Measurements from ENCODE around the gene OR2T6. TPM values are rescaled to one million over a fixed set of nuclear protein-coding genes. Genes with fewer than 3 reads are reported as not detected.

Gene OR2T6
- total RNA-seq, 1 experiment from 2014 or later = not detected

DNA sequence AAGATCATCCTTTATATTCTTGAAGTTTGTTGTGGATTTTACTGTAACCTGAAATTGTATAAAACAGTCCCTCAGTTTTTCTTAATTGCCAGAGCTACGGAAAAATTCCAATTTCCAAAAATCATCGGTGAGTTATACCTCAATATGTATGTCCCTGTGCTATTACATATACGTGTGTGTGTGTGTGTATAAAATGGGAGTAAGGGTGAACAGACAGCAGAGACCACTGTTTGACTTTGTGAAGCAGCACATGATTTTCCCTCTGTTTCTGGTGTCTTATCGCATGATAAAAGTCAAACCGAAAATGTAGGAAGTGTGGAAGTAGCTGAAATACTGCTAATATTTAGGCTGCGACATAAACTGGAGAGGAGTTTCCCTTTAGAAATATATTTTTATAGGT, 28.5 kb downstream of the OR2T6 start:
- no TSS peak for BruUV-seq (replicated peaks)
- Histone ChIP-seq H3K4me3 (ENCODE audit: low read depth, low read length, poor library complexity, severe bottlenecking) (no peak overlapping the region), H3K27me3 (replicated peaks; ENCODE audit: insufficient read depth, low read depth, low read length, poor library complexity) (no peaks in the 10 kb centered on the region), H3K27ac (ENCODE audit: low read depth, low read length, poor library complexity, severe bottlenecking) (no peak overlapping the region), H3K9me3 (ENCODE audit: low read depth, low read length, poor library complexity, severe bottlenecking) (no peaks in the 10 kb centered on the region), H3K4me1 (ENCODE audit: insufficient read depth, low read length, poor library complexity, severe bottlenecking) (no peaks in the 10 kb centered on the region), H3K36me3 (ENCODE audit: insufficient read depth, low read length, poor library complexity, severe bottlenecking) (no peaks in the 10 kb centered on the region)
- TF ChIP-seq EZH2 (IDR thresholded peaks at IDR 0.05; ENCODE audit: borderline replicate concordance, low read depth, low read length, poor library complexity, severe bottlenecking) = no peak
- TF ChIP-seq, protein P1, sequence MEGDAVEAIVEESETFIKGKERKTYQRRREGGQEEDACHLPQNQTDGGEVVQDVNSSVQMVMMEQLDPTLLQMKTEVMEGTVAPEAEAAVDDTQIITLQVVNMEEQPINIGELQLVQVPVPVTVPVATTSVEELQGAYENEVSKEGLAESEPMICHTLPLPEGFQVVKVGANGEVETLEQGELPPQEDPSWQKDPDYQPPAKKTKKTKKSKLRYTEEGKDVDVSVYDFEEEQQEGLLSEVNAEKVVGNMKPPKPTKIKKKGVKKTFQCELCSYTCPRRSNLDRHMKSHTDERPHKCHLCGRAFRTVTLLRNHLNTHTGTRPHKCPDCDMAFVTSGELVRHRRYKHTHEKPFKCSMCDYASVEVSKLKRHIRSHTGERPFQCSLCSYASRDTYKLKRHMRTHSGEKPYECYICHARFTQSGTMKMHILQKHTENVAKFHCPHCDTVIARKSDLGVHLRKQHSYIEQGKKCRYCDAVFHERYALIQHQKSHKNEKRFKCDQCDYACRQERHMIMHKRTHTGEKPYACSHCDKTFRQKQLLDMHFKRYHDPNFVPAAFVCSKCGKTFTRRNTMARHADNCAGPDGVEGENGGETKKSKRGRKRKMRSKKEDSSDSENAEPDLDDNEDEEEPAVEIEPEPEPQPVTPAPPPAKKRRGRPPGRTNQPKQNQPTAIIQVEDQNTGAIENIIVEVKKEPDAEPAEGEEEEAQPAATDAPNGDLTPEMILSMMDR (conservative IDR thresholded peaks at IDR 0.05; ENCODE audit: low read depth, low read length) = peak; percentile 44
- POLR2A ChIA-PET (ENCODE audit: low non-redundant PET) = no interaction called here
- CTCF ChIA-PET = no interaction called here
- intact Hi-C loops (cut with micrococcal nuclease; ENCODE audit: unreplicated experiment) = loop anchor here (1.0 to 2.0 kb wide), 4 partner anchors 208 to 403 kb away; partner anchors contain the start of gene OR14I1
- DNase-seq (ENCODE audit: low spot score) = peak; percentile 30

DNA sequence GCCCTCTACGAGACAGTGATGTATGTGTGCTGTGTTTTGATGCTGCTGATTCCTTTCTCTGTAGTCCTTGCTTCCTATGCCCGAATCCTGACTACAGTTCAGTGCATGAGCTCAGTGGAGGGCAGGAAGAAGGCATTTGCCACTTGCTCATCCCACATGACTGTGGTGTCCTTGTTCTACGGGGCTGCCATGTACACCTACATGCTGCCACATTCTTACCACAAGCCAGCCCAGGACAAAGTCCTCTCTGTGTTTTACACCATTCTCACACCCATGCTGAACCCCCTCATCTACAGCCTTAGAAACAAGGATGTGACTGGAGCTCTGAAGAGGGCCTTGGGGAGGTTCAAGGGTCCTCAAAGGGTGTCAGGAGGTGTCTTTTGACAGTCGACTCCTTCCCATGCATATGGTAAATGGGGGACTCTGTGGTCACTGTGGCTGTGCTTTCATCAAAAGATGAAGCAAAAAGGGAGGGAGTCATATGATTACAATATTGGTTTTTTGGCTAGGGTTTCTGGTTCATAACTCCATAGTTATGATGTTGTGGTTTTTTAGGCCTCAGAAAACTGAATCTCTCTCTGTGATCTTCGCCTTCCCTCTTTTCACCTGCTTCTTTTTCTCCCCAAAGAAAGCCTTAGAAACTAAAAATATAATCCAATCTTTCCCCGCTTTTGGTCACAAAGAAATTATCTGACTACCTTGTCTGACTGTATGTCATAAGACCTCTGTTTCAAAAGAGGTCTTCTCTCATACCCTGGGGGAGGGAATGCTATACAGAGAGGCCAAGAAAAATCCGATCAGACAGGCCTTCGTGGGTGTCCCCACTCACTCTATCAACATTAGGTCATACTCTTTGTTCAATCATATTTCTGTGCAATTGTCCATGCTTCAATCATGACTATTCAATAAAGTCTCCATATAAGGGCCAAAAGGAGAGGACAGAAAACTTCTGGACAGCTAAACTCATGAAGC, 31.5 kb downstream of the OR2T6 start:
- Histone ChIP-seq H3K36me3 (ENCODE audit: insufficient read depth, low read length, poor library complexity, severe bottlenecking) (no peaks in the 10 kb centered on the region), H3K27ac (ENCODE audit: low read depth, low read length, poor library complexity, severe bottlenecking) (no peak overlapping the region), H3K27me3 (replicated peaks; ENCODE audit: insufficient read depth, low read depth, low read length, poor library complexity) (no peaks in the 10 kb centered on the region), H3K4me3 (ENCODE audit: low read depth, low read length, poor library complexity, severe bottlenecking) (no peak overlapping the region), H3K9me3 (ENCODE audit: low read depth, low read length, poor library complexity, severe bottlenecking) (peaks cover 6% of the 10 kb centered on the region), H3K4me1 (ENCODE audit: insufficient read depth, low read length, poor library complexity, severe bottlenecking) (no peaks in the 10 kb centered on the region)
- intact Hi-C loops (cut with micrococcal nuclease; ENCODE audit: unreplicated experiment) = no loop called here
- ChIA-PET CTCF (no interaction called here), POLR2A (ENCODE audit: low non-redundant PET) (no interaction called here)
- no TSS peak for BruUV-seq (replicated peaks)
- TF ChIP-seq, protein P1 (conservative IDR thresholded peaks at IDR 0.05; ENCODE audit: low read depth, low read length) = no peak
- TF ChIP-seq EZH2 (IDR thresholded peaks at IDR 0.05; ENCODE audit: borderline replicate concordance, low read depth, low read length, poor library complexity, severe bottlenecking) = no peak
- no peak for DNase-seq (ENCODE audit: low spot score)

- no peak for DNase-seq (ENCODE audit: low spot score)
- H3K36me3 ChIP-seq (ENCODE audit: insufficient read depth, low read length, poor library complexity, severe bottlenecking) = no peaks in the 10 kb centered on the region
- no peaks in the 10 kb centered on the region for H3K27me3 ChIP-seq (replicated peaks; ENCODE audit: insufficient read depth, low read depth, low read length, poor library complexity)
- no peaks in the 10 kb centered on the region for H3K4me1 ChIP-seq (ENCODE audit: insufficient read depth, low read length, poor library complexity, severe bottlenecking)
- POLR2A ChIA-PET (ENCODE audit: low non-redundant PET) = no interaction called here
- no peak overlapping the region for H3K27ac ChIP-seq (ENCODE audit: low read depth, low read length, poor library complexity, severe bottlenecking)
- CTCF ChIA-PET = no interaction called here
- peaks cover 18% of the 10 kb centered on the region for H3K9me3 ChIP-seq (ENCODE audit: low read depth, low read length, poor library complexity, severe bottlenecking)
- TF ChIP-seq, protein P1 (conservative IDR thresholded peaks at IDR 0.05; ENCODE audit: low read depth, low read length) = no peak
- TF ChIP-seq EZH2 (IDR thresholded peaks at IDR 0.05; ENCODE audit: borderline replicate concordance, low read depth, low read length, poor library complexity, severe bottlenecking) = no peak
- H3K4me3 ChIP-seq (ENCODE audit: low read depth, low read length, poor library complexity, severe bottlenecking) = no peak overlapping the region
- intact Hi-C loops (cut with micrococcal nuclease; ENCODE audit: unreplicated experiment) = no loop called here
- BruUV-seq (replicated peaks) = no TSS peak
Observed at GRCh38 chr1:248416226-248416625, 40.7 kb downstream of the OR2T6 start.
